B cell (primary cell): ENCODE results near the gene MCEMP1.

Source experiments
- CTCF ChIP-seq: fragments of 200-600 bp; IDR thresholded peaks from one replicate; pipeline ENCODE4 v1.8.0; 2022; ENCODE audit warnings: antibody characterized with exemption, mild to moderate bottlenecking
- EZH2 ChIP-seq: IDR thresholded peaks from 2 replicates; pipeline ENCODE4 v1.6.1; 2012; ENCODE audit warnings: borderline replicate concordance, low read depth, mild to moderate bottlenecking, moderate library complexity, low read length; ENCODE audit not compliant: insufficient read depth, poor library complexity, severe bottlenecking

- no peak for TF ChIP-seq CTCF
- TF ChIP-seq EZH2, result no peak
Observed at GRCh38 chr19:7650148-7650547, 26.7 kb upstream of the MCEMP1 start.
